Thyroid gland (tissue), 4 donors: ENCODE data around the gene LEP. TPM values are rescaled to one million over a fixed set of nuclear protein-coding genes. Genes with fewer than 3 reads are reported as not detected.

ENCODE experiments used
- DNase-seq, 2 donors: peaks; one replicate each; pipeline ENCODE4 v3.0.0-alpha.2; 2019
- H3K27ac ChIP-seq, 3 donors: fragments of 200-600 bp; sonication (generic); 1 replicate in 2 of 3; 2 replicates in 1 of 3; pipeline ENCODE4 v1.5.1; 2016 to 2019; ENCODE audit warnings: mild to moderate bottlenecking in 1 of 3, moderate library complexity in 1 of 3
- H3K27me3 ChIP-seq: fragments of 200-600 bp; sonication (generic); one replicate; pipeline ENCODE4 v1.5.1; 2019
- H3K36me3 ChIP-seq, 2 donors: fragments of 200-600 bp; sonication (generic); one replicate each; pipeline ENCODE4 v1.5.1; 2016 to 2019
- H3K4me1 ChIP-seq, 2 donors: fragments of 200-600 bp; sonication (generic); one replicate each; pipeline ENCODE4 v1.5.1; 2017 to 2019
- H3K4me3 ChIP-seq, 3 donors: fragments of 200-600 bp; sonication (generic); replicated peaks in 1 of 3; 1 replicate in 2 of 3; 2 replicates in 1 of 3; pipeline ENCODE4 v1.5.1; 2016; ENCODE audit warnings: mild to moderate bottlenecking in 1 of 3
- H3K9me3 ChIP-seq: fragments of 200-600 bp; sonication (generic); one replicate; pipeline ENCODE4 v1.5.1; 2017
- CTCF ChIP-seq, 6 experiments: fragments of 200-600 bp in 3 of 6; fragments of 450-650 bp in 3 of 6; sonication (generic) in 3 of 6; IDR thresholded peaks; one replicate each; pipeline ENCODE4 v1.5.1; 2016 to 2019; ENCODE audit warnings: antibody characterized with exemption in 6 of 6, mild to moderate bottlenecking in 2 of 6, inconsistent platforms in 1 of 6, moderate library complexity in 1 of 6
- POLR2A ChIP-seq, 2 donors: fragments of 450-650 bp; IDR thresholded peaks; one replicate each; pipeline ENCODE4 v1.6.1; 2017; ENCODE audit warnings: antibody characterized with exemption in 2 of 2, mild to moderate bottlenecking in 2 of 2, moderate library complexity in 1 of 2
- WGBS, 2 donors: methylation state at CpG; one replicate each; pipeline ENCODE4 v1.1.5; 2017; 5-methylcytosine and 5-hydroxymethylcytosine counted together
- intact Hi-C: fragments of 100-400 bp; cut with DNase I; formaldehyde crosslinking; loops from one replicate; pipeline ENCODE4 v1.15.1; 2023
- total RNA-seq, 4 donors: library from RNA; depleted of rRNA; stranded (reverse); fragments of >200 nt; gene quantifications; one replicate each; pipeline ENCODE4 v1.2.3, GENCODE V29; 2016

The LEP gene
- total RNA-seq, 4 donors from 2014 or later = 0.11 to 0.40 TPM; not detected in 2

DNA sequence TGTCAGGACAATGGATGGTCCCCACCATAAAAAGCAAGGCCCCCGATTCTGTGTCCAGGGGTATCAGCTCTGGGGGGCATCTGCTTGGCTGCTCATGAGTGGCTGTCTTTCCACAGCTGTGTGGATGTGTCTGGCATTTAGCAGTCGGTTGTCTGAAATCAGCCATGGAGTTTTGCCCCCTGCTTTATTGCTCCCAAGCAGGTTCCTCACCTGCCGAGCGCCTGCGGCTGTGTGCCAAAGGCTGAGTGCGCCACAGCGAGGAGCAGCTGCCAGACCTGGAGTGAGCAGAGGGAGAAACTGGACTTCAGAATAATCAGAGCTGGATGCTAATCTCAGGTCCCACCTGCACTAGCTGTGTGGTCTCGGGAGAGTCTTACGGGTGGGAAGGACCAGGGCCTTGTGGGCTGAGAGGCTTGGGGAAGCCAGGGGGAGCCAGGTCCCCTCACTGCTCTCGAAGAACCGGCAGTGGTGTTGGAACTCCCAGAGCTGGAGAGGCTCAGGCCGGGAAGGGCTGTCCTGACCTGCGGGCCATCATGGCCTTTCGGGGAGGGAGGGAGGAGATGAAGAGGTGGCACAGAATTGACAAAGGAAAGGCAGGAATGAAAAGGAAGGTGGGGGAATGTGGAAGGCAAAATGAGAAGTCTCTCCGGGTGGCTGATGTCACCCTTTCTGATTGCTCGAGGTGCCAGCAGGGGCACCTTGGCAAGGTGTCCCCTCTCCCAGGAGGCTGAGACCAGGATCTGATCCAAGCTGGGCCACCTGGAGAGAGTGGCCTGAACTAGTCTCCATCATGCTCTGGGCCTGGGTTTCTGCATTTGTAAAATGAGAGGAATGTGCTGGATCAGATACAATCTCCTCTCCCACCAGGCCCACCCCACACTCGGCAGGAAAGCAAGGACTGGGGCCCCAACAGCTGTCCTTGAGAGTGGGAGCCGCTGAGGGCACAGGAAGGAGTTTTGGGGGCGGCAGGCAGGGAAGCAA lies 30.2 kb upstream of the LEP start:
- Histone ChIP-seq H3K27ac (no peak overlapping the region), H3K4me3 (no peak overlapping the region), H3K4me1 (peaks cover 3 to 4% of the 10 kb centered on the region in 2 donors), H3K27me3 (no peaks in the 10 kb centered on the region), H3K9me3 (no peaks in the 10 kb centered on the region), H3K36me3 (no peaks in the 10 kb centered on the region)
- TF ChIP-seq CTCF (IDR thresholded peaks at IDR 0.05) = no peak
- no peak for TF ChIP-seq POLR2A (IDR thresholded peaks at IDR 0.05)
- intact Hi-C loops = no loop called here
- WGBS, 2 donors = 61 to 67% methylated on average over 13 to 19 of the region's 19 CpGs
- DNase-seq = no peak

- intact Hi-C loops = no loop called here
- H3K27ac ChIP-seq = no peak overlapping the region
- H3K27me3 ChIP-seq = no peaks in the 10 kb centered on the region
- no peak overlapping the region for H3K4me3 ChIP-seq
- no peaks in the 10 kb centered on the region for H3K36me3 ChIP-seq
- peaks cover 3 to 6% of the 10 kb centered on the region in 2 donors for H3K4me1 ChIP-seq
- DNase-seq = no peak
- TF ChIP-seq POLR2A (IDR thresholded peaks at IDR 0.05) (no peak), CTCF (IDR thresholded peaks at IDR 0.05) (no peak)
- H3K9me3 ChIP-seq = no peaks in the 10 kb centered on the region
- WGBS, 2 donors = 44 to 51% methylated on average over 4 of the region's 4 CpGs
Observed at GRCh38 chr7:128211626-128212025, 29.5 kb upstream of the LEP start.

- intact Hi-C loops = no loop called here
- Histone ChIP-seq H3K27ac (no peak overlapping the region), H3K4me3 (no peak overlapping the region), H3K36me3 (no peaks in the 10 kb centered on the region), H3K9me3 (no peaks in the 10 kb centered on the region), H3K4me1 (peaks cover 3 to 6% of the 10 kb centered on the region in 2 donors), H3K27me3 (no peaks in the 10 kb centered on the region)
- TF ChIP-seq POLR2A (IDR thresholded peaks at IDR 0.05) = no peak
- TF ChIP-seq CTCF (IDR thresholded peaks at IDR 0.05) = no peak
- WGBS, 2 donors = 92 to 97% methylated on average over 1 of the region's 1 CpG
- no peak for DNase-seq
Observed at GRCh38 chr7:128214463-128214862, 26.6 kb upstream of the LEP start.

DNA sequence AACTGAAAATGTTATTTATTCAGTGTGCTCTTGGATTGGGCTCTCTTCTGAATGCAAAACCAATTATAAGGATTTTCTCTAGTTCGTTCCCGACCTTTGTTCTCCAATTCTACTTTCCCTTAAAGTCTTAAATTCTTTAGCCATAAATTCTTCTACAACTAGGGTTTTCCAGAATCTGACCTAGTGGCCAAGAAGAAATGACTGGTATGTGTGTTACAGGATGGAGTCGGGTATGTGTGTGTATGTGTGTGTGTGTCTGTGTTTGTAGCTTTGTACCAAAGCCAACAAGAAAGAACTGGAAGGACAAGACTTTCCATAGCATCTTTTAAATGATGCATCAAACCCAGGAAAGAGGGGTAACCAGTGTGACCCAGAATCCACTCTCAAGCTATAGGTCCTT lies 25.8 kb upstream of the LEP start:
- Histone ChIP-seq H3K9me3 (no peaks in the 10 kb centered on the region), H3K27ac (no peak overlapping the region), H3K36me3 (no peaks in the 10 kb centered on the region), H3K4me1 (peaks cover 3 to 6% of the 10 kb centered on the region in 2 donors), H3K27me3 (no peaks in the 10 kb centered on the region), H3K4me3 (no peak overlapping the region)
- WGBS, 2 donors = 20 to 32% methylated on average over 3 of the region's 3 CpGs
- no peak for DNase-seq
- intact Hi-C loops = no loop called here
- TF ChIP-seq POLR2A (IDR thresholded peaks at IDR 0.05) (no peak), CTCF (IDR thresholded peaks at IDR 0.05) (no peak)

DNA sequence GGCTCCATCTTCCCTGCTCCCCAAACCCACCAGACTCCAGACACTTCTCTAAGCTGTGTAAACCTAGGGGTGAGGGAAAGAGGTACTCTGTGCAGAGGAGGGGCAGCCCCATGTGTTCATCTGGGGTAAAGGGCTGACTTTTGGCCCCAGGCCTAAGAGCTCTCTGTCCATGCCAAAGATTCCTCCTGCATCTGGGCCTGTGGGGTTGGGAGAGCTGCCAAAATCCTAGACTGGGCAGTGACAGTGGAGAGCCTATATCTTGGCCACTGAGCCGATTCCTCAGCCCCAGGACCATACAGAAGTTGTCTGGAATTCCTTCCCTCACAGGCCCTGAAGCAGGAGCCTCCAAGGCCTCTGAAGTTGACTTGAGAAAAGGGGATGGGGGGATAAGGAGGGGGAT lies 25.3 kb upstream of the LEP start:
- 0 to 29% methylated on average over 1 of the region's 1 CpG for WGBS, 2 donors
- no peaks in the 10 kb centered on the region for H3K36me3 ChIP-seq
- H3K9me3 ChIP-seq = no peaks in the 10 kb centered on the region
- no peak for DNase-seq
- H3K27me3 ChIP-seq = no peaks in the 10 kb centered on the region
- no peak for TF ChIP-seq POLR2A (IDR thresholded peaks at IDR 0.05)
- no peak for TF ChIP-seq CTCF (IDR thresholded peaks at IDR 0.05)
- peaks cover 3 to 6% of the 10 kb centered on the region in 2 donors for H3K4me1 ChIP-seq
- H3K4me3 ChIP-seq = no peak overlapping the region
- no peak overlapping the region for H3K27ac ChIP-seq
- intact Hi-C loops = no loop called here
